Natural killer cell (primary cell): Measurements from ENCODE around the gene LCAT. TPM values are rescaled to one million over a fixed set of nuclear protein-coding genes. Genes with fewer than 3 reads are reported as not detected.

ENCODE experiments used
- ATAC-seq, 3 donors: fragments of 150-1000 bp in 2 of 3; fragments of 200-7000 bp in 1 of 3; cut with Tn5 transposase; 1 replicate in 1 of 3; 2 replicates in 2 of 3; pipeline ENCODE4 v1.10.0; 2021; ENCODE audit warnings: mild to moderate bottlenecking in 2 of 3, moderate library complexity in 2 of 3
- DNase-seq, 2 donors: peaks; one replicate each; pipeline versions ENCODE4 v3.0.0 to v3.0.0-alpha.2; 2013 to 2021; ENCODE audit warnings: mixed read lengths in 1 of 2
- H3K27ac ChIP-seq: one replicate; pipeline ENCODE4 v1.5.1; 2013; ENCODE audit warnings: mild to moderate bottlenecking, low read length
- H3K27me3 ChIP-seq: one replicate; pipeline ENCODE4 v1.6.1; 2013; ENCODE audit warnings: low read length; ENCODE audit not compliant: control insufficient read depth, insufficient read depth
- H3K36me3 ChIP-seq: one replicate; pipeline ENCODE4 v1.6.1; 2013; ENCODE audit warnings: low read length; ENCODE audit not compliant: control insufficient read depth, insufficient read depth
- H3K4me1 ChIP-seq: one replicate; pipeline ENCODE4 v1.6.1; 2013; ENCODE audit warnings: low read length; ENCODE audit not compliant: control insufficient read depth, insufficient read depth
- H3K4me3 ChIP-seq: one replicate; pipeline ENCODE4 v1.5.1; 2013; ENCODE audit warnings: low read length
- H3K9me3 ChIP-seq: one replicate; pipeline ENCODE4 v1.6.1; 2013; ENCODE audit warnings: low read length; ENCODE audit not compliant: control insufficient read depth, insufficient read depth
- H3K27ac Mint-ChIP-seq, 2 donors: one replicate each; pipeline ENCODE4 v1.8.0; 2022; ENCODE audit warnings: mild to moderate bottlenecking in 2 of 2, mixed read lengths in 2 of 2, moderate library complexity in 1 of 2
- H3K27me3 Mint-ChIP-seq, 2 donors: one replicate each; pipeline ENCODE4 v1.8.0; 2022; ENCODE audit warnings: low read depth in 2 of 2, mixed read lengths in 2 of 2
- H3K36me3 Mint-ChIP-seq: one replicate; pipeline ENCODE4 v1.8.0; 2022; ENCODE audit warnings: mixed read lengths
- H3K4me1 Mint-ChIP-seq, 2 donors: one replicate each; pipeline ENCODE4 v1.8.0; 2022; ENCODE audit warnings: mixed read lengths in 2 of 2
- H3K4me3 Mint-ChIP-seq: one replicate; pipeline ENCODE4 v1.8.0; 2022; ENCODE audit warnings: mild to moderate bottlenecking, moderate library complexity, mixed read lengths
- H3K9me3 Mint-ChIP-seq, 2 donors: one replicate each; pipeline ENCODE4 v1.8.0; 2022; ENCODE audit warnings: mixed read lengths in 2 of 2
- WGBS: methylation state at CpG from one replicate; pipeline ENCODE4 v1.1.7; 2013; ENCODE audit warnings: missing lambda C conversion rate; ENCODE audit not compliant: insufficient coverage; 5-methylcytosine and 5-hydroxymethylcytosine counted together
- intact Hi-C: fragments of 100-400 bp; cut with micrococcal nuclease; formaldehyde crosslinking; loops from one replicate; pipeline ENCODE4 v1.14.2; 2022
- total RNA-seq, 4 donors: library from RNA; stranded (reverse); fragments of 120-200 nt in 1 of 4; gene quantifications; one replicate each; pipeline versions ENCODE4 v1.2.3 to v1.2.4, GENCODE V29; 2013 to 2022
- TF ChIP-seq, protein P1 (sequence below): fragments of 200-600 bp; IDR thresholded peaks from one replicate; pipeline ENCODE4 v1.8.0; 2022; ENCODE audit warnings: antibody characterized with exemption

The LCAT gene, protein sequence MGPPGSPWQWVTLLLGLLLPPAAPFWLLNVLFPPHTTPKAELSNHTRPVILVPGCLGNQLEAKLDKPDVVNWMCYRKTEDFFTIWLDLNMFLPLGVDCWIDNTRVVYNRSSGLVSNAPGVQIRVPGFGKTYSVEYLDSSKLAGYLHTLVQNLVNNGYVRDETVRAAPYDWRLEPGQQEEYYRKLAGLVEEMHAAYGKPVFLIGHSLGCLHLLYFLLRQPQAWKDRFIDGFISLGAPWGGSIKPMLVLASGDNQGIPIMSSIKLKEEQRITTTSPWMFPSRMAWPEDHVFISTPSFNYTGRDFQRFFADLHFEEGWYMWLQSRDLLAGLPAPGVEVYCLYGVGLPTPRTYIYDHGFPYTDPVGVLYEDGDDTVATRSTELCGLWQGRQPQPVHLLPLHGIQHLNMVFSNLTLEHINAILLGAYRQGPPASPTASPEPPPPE
- total RNA-seq: 10 to 100 TPM in 2 of 3 donors, 1 to 10 TPM in 1; 7.1 to 12.4 (median 11.5) TPM
- 5.0 TPM for total RNA-seq (2013)

DNA sequence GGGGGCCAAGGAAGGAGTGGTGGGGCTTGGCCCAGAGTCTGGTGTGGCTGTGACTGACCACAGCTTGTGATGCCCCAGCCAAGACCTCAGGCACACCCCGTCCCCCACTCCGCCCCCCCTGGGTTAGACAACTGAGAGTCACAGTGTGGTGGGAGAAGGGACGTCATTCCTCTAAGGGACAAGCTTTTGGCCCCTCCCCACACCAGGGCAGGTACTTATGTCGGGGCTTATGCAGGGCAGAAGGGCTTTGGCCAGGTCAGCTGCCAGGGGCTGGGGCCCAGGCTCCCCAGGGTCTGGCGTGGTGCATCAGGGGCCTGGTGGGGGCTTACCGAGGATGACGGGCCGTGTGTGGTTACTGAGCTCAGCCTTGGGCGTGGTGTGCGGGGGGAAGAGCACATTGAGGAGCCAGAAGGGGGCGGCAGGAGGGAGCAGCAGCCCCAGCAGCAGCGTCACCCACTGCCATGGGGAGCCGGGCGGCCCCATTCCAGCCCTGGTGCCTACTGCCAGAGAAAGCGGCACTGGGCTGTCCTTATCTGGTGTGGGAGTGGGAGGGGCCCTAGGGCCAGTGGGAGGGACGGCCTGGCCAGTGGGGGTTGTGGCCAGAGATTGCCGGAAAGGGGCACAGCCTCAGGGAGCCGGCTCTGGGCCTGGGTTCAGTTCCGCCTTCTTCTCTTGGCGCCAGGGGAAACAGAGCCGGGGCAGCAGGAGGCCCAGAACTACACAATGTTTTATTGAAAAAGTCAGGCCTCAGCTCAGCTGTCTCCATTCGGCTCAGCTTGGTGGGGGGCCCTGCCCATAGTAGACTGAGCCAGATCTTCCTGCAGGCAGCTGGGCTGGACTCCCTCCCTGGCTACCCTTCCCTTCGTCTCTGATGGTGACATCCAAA is at the start of gene LCAT:
Gene LCAT, minus strand, starts transcription at position 502 of the 886 bp plus-strand sequence. Its CDS starts 19 bp downstream, at position 483.
- TF ChIP-seq, protein P1, sequence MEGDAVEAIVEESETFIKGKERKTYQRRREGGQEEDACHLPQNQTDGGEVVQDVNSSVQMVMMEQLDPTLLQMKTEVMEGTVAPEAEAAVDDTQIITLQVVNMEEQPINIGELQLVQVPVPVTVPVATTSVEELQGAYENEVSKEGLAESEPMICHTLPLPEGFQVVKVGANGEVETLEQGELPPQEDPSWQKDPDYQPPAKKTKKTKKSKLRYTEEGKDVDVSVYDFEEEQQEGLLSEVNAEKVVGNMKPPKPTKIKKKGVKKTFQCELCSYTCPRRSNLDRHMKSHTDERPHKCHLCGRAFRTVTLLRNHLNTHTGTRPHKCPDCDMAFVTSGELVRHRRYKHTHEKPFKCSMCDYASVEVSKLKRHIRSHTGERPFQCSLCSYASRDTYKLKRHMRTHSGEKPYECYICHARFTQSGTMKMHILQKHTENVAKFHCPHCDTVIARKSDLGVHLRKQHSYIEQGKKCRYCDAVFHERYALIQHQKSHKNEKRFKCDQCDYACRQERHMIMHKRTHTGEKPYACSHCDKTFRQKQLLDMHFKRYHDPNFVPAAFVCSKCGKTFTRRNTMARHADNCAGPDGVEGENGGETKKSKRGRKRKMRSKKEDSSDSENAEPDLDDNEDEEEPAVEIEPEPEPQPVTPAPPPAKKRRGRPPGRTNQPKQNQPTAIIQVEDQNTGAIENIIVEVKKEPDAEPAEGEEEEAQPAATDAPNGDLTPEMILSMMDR: no peak
- no peak for ATAC-seq
- intact Hi-C loops: no loop called here

DNA sequence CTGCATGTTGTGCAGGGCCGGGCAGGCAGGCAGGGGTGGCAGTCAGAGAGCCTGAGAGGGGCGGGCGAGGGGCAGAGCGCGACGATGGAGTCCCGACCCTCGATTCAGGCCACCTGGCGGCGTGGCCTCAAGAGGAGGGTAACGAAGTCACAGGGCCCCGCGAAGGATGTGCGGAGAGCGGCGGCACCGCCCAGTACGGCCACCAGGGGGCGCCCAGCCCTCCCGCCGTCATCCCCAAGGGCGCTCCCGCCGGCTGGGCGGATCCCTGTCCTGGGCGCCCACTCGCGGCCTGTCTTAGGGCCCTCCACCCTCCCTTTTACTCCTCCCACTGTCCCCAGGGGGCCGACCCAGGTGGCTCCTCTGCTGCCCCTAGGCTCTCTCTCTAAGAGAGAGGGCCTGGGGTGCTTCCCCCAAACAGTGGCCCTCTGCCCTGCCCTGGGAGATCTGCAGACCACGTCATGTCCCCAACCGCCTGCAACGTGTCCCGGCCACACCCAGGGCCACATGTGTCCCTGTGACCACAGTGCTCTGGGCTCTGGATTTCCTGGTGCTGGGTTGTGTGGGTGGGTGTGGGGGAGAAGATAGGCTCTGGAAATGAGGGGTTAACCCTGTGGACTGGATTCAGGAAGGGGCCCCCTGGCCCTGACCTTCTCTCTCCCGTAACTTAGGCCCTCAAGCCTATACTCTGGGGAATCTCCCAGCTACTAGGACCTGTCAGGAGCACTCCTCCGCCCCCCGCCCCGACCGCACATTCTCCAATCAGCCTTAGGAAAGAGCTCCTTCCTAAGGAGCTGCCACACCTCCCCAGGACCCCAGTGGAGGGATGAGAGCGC is 49.5 kb upstream of the LCAT start:
- Histone ChIP-seq H3K36me3 (peaks cover 6% of the 10 kb centered on the region), H3K27ac (peak overlapping the region; percentile 89), H3K4me3 (peak overlapping the region; percentile 32), H3K9me3 (peaks cover 2% of the 10 kb centered on the region), H3K27me3 (no peaks in the 10 kb centered on the region), H3K4me1 (peaks cover 75% of the 10 kb centered on the region)
- no peaks in the 10 kb centered on the region for H3K9me3 Mint-ChIP-seq
- H3K27me3 Mint-ChIP-seq: no peaks in the 10 kb centered on the region
- DNase-seq: peak; percentile 85 to 91
- peak; percentile 88 to 95 (median 90) for ATAC-seq
- peak overlapping the region; percentile 83 for H3K4me3 Mint-ChIP-seq
- peak overlapping the region; percentile 89 to 95 for H3K27ac Mint-ChIP-seq
- TF ChIP-seq, protein P1: peak; percentile 92
- intact Hi-C loops: loop anchor here (1.0 kb wide), 3 partner anchors 30 to 236 kb away; partner anchors contain the start of genes DDX28 and DUS2
- no peaks in the 10 kb centered on the region for H3K36me3 Mint-ChIP-seq
- WGBS: 4% methylated on average over 39 of the region's 39 CpGs
- H3K4me1 Mint-ChIP-seq: peaks cover 24 to 53% of the 10 kb centered on the region in 2 donors

More for the DNA sequence above, at the start of gene LCAT:
- H3K27ac ChIP-seq: no peak within 1 kb of the TSS
- H3K27me3 Mint-ChIP-seq: no peaks in the 10 kb centered on the region
- no peaks in the 10 kb centered on the region for H3K36me3 Mint-ChIP-seq
- WGBS: 91% methylated on average over 23 of the region's 23 CpGs
- H3K4me3 Mint-ChIP-seq: no peak within 1 kb of the TSS
- H3K4me1 ChIP-seq: peaks cover 28% of the 10 kb centered on the region
- DNase-seq: no peak
- peaks cover 18 to 24% of the 10 kb centered on the region in 2 donors for H3K4me1 Mint-ChIP-seq
- no peak within 1 kb of the TSS for H3K27ac Mint-ChIP-seq
- no peaks in the 10 kb centered on the region for H3K9me3 Mint-ChIP-seq
- no peak within 1 kb of the TSS for H3K4me3 ChIP-seq
- no peaks in the 10 kb centered on the region for H3K27me3 ChIP-seq
- H3K36me3 ChIP-seq: peaks cover 20% of the 10 kb centered on the region
- H3K9me3 ChIP-seq: no peaks in the 10 kb centered on the region

DNA sequence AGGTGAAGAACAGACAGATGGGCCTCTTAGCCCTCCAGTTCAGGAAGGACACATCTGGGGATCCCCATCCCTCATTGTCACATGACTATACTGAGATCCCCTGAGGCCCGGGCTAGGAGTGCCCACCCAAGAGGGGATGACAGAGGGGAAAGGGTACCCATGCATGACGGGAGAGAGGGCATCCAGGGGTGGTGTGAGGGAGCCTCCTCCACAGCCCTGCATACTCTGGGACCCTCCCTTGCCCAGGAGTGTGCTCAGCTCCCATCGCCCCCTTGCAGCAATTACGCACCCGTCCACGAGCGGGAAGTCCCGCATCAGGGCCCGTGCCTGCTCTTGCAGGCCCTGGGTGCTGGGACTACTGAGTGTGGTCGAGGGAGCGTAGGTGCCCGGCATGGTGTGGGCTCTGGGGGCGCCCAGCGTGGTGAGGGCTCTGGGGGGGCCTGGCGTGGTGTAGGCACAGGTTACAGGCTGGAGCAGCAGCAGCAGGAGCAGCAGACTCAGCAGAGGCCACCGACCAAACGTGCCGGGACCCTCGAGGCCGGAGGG is 48.8 kb upstream of the LCAT start:
- WGBS: 76% methylated on average over 20 of the region's 20 CpGs
- Mint-ChIP-seq H3K9me3 (no peaks in the 10 kb centered on the region), H3K4me3 (peak overlapping the region; percentile 63), H3K27ac (peak overlapping the region; percentile 89 to 95), H3K36me3 (no peaks in the 10 kb centered on the region), H3K4me1 (peaks cover 28 to 53% of the 10 kb centered on the region in 2 donors), H3K27me3 (no peaks in the 10 kb centered on the region)
- no peaks in the 10 kb centered on the region for H3K27me3 ChIP-seq
- peaks cover 68% of the 10 kb centered on the region for H3K4me1 ChIP-seq
- H3K9me3 ChIP-seq: no peaks in the 10 kb centered on the region
- TF ChIP-seq, protein P1: no peak
- DNase-seq: no peak
- H3K4me3 ChIP-seq: no peak overlapping the region
- peak overlapping the region; percentile 89 for H3K27ac ChIP-seq
- H3K36me3 ChIP-seq: peaks cover 6% of the 10 kb centered on the region
- ATAC-seq: no peak
- intact Hi-C loops: loop anchor here (1.0 kb wide), 3 partner anchors 31 to 237 kb away; partner anchors contain the start of genes DDX28 and DUS2
